ENCODE results near the gene LRRC43. TPM values are rescaled to one million over a fixed set of nuclear protein-coding genes. Genes with fewer than 3 reads are reported as not detected.
"Not testable (repeated sequence)": the region's sequence is repeated elsewhere in the genome, so short reads cannot be mapped to it uniquely, and the experiment has no call there.

LRRC43 gene
- total RNA-seq, 1 experiment from 2014 or later, result not detected

DNA sequence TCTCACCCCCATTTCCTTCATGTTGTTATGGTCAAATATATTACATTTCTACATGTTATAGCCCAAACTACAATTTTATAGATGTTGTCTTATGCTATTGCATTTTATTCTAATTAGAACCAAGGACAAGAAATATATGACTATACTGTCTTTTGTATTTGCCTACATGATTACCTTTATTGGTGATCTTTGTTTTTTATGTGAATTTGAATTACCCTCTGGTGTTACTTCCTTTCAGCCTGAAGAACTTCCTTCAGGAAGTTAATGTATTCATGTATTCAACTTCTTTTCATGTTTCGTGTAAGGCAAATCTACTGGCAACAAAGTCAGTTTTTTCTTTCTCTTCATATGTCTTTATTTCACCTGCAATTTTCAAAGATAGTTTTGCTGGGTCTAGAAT, 11.9 kb downstream of the LRRC43 start:
- Histone ChIP-seq H3K4me3 (ENCODE audit: low read length) (no peak overlapping the region), H3K9ac (ENCODE audit: low read length) (no peak overlapping the region), H3K4me2 (ENCODE audit: low read depth, low read length, poor library complexity, severe bottlenecking) (no peak overlapping the region), H3K27ac (ENCODE audit: low read length) (no peak overlapping the region), H3K4me1 (ENCODE audit: low read length) (peaks cover 20% of the 10 kb centered on the region), H2AFZ (ENCODE audit: low read length) (no peak overlapping the region), H3K79me2 (ENCODE audit: low read length) (no peaks in the 10 kb centered on the region), H4K20me1 (ENCODE audit: insufficient read depth, low read depth, low read length) (no peaks in the 10 kb centered on the region), H3K36me3 (ENCODE audit: insufficient read depth, low read length) (no peaks in the 10 kb centered on the region), H3K9me2 (replicated peaks; ENCODE audit: insufficient read depth, low read length) (no peaks in the 10 kb centered on the region), H3K27me3 (ENCODE audit: low read length) (no peaks in the 10 kb centered on the region), H3K9me3 (ENCODE audit: low read length) (no peaks in the 10 kb centered on the region; the same call in 1 of the 2 replicates)
- no peak for DNase-seq

DNA sequence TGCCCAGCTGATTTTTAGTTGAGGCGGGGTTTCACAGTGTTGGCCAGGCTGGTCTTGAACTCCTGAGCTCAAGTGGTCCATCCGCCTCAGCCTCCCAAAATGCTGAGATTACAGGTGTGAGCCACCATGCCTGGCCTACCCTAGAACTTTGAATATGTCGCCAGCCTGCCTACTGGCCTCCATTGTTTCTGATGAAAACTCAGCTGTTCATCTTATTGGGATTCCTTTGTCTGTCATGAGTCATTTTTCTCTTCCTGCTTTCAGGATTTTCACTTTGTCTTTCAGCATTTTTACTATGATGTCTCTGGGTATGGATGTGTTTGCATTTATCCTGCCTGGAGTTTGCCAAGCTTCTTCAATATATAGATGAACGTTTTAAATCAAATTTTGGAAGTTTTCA, 12.5 kb downstream of the LRRC43 start:
- Histone ChIP-seq H3K27ac (ENCODE audit: low read length) (no peak overlapping the region), H3K9me3 (ENCODE audit: low read length) (no peaks in the 10 kb centered on the region; the same call in 1 of the 2 replicates), H3K4me1 (ENCODE audit: low read length) (peaks cover 20% of the 10 kb centered on the region), H3K36me3 (ENCODE audit: insufficient read depth, low read length) (no peaks in the 10 kb centered on the region), H3K9me2 (replicated peaks; ENCODE audit: insufficient read depth, low read length) (no peaks in the 10 kb centered on the region), H3K27me3 (ENCODE audit: low read length) (no peaks in the 10 kb centered on the region), H4K20me1 (ENCODE audit: insufficient read depth, low read depth, low read length) (no peaks in the 10 kb centered on the region), H3K9ac (ENCODE audit: low read length) (no peak overlapping the region), H3K4me2 (ENCODE audit: low read depth, low read length, poor library complexity, severe bottlenecking) (no peak overlapping the region), H3K4me3 (ENCODE audit: low read length) (no peak overlapping the region), H2AFZ (ENCODE audit: low read length) (no peak overlapping the region), H3K79me2 (ENCODE audit: low read length) (no peaks in the 10 kb centered on the region)
- no peak for DNase-seq

DNA sequence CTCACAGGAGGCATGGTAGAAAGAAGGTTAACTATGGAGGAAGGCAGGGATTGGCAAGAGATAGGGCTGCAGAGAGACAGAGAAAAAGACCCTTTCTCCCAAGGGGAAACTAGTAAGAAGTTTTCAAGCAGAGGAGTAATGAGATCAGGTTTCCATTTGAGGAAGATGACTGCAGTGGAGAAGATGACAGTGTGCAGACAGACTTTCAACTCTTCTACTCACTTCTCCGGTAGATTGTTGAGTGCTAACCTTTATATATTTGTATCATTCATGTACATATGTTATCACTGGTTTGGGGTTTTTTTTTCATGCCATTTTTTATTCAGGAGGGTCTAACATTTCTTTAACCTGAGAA, 14.7 kb downstream of the LRRC43 start:
- H4K20me1 ChIP-seq (ENCODE audit: insufficient read depth, low read depth, low read length), result no peaks in the 10 kb centered on the region
- H3K4me3 ChIP-seq (ENCODE audit: low read length), result peak overlapping the region; percentile 58
- H3K27me3 ChIP-seq (ENCODE audit: low read length), result no peaks in the 10 kb centered on the region
- H3K4me1 ChIP-seq (ENCODE audit: low read length), result peaks cover 20% of the 10 kb centered on the region
- H3K36me3 ChIP-seq (ENCODE audit: insufficient read depth, low read length), result no peaks in the 10 kb centered on the region
- peak overlapping the region; percentile 86 for H3K4me2 ChIP-seq (ENCODE audit: low read depth, low read length, poor library complexity, severe bottlenecking)
- no peaks in the 10 kb centered on the region; the same call in 1 of the 2 replicates for H3K9me3 ChIP-seq (ENCODE audit: low read length)
- H3K27ac ChIP-seq (ENCODE audit: low read length), result peak overlapping the region; percentile 80
- DNase-seq, result no peak
- H2AFZ ChIP-seq (ENCODE audit: low read length), result peak overlapping the region; percentile 98
- H3K79me2 ChIP-seq (ENCODE audit: low read length), result no peaks in the 10 kb centered on the region
- H3K9me2 ChIP-seq (replicated peaks; ENCODE audit: insufficient read depth, low read length), result no peaks in the 10 kb centered on the region
- peak overlapping the region; percentile 59 for H3K9ac ChIP-seq (ENCODE audit: low read length)

DNA sequence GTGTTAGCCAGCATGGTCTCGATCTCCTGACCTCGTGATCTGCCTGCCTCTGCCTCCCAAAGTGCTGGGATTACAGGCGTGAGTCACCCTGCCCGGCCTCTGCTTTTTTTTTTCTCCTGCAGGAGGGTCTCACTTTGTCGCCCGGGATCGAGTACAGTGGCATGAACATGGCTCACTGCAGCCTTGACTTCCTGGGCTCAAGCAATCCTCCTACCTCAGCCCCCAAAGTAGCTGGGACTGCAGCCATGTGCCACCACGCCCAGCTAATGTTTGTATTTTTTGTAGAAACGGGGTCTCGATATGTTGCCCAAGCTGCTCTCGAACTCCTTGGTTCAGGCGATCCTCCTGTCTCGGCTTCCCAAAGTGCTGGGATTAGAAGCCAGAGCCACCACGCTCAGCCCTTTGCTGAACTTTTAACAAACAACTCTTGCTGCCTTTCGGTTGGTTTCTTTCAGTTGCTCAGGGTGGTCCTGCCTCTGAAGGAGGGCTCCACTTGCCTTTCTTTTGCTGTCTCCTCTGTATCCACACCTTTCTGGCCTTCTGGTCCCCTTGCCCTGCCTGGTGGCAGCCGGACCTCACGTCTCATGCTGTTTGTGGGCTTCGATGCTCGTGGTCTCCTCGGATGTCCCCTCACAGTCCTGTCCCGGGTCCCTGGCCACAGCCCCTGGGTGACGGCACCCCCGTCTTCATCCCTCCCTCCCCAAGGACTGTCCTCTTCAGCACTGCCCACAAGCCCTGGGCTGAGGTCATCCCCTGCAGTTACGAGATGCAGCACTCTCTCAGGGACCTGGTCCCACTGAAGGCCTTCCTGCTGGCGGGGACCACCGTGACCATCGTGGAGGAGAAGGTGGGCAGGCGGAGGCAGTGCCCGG, 16.8 kb downstream of the LRRC43 start:
- H4K20me1 ChIP-seq (ENCODE audit: insufficient read depth, low read depth, low read length), result no peaks in the 10 kb centered on the region
- H2AFZ ChIP-seq (ENCODE audit: low read length), result no peak overlapping the region
- H3K27ac ChIP-seq (ENCODE audit: low read length), result no peak overlapping the region
- H3K27me3 ChIP-seq (ENCODE audit: low read length), result no peaks in the 10 kb centered on the region
- no peak overlapping the region for H3K9ac ChIP-seq (ENCODE audit: low read length)
- H3K4me3 ChIP-seq (ENCODE audit: low read length), result no peak overlapping the region
- peaks cover 26% of the 10 kb centered on the region for H3K4me1 ChIP-seq (ENCODE audit: low read length)
- H3K36me3 ChIP-seq (ENCODE audit: insufficient read depth, low read length), result no peaks in the 10 kb centered on the region
- H3K79me2 ChIP-seq (ENCODE audit: low read length), result no peaks in the 10 kb centered on the region
- H3K4me2 ChIP-seq (ENCODE audit: low read depth, low read length, poor library complexity, severe bottlenecking), result no peak overlapping the region
- H3K9me3 ChIP-seq (ENCODE audit: low read length), result no peaks in the 10 kb centered on the region; the same call in 1 of the 2 replicates
- no peaks in the 10 kb centered on the region for H3K9me2 ChIP-seq (replicated peaks; ENCODE audit: insufficient read depth, low read length)
- no peak for DNase-seq

DNA sequence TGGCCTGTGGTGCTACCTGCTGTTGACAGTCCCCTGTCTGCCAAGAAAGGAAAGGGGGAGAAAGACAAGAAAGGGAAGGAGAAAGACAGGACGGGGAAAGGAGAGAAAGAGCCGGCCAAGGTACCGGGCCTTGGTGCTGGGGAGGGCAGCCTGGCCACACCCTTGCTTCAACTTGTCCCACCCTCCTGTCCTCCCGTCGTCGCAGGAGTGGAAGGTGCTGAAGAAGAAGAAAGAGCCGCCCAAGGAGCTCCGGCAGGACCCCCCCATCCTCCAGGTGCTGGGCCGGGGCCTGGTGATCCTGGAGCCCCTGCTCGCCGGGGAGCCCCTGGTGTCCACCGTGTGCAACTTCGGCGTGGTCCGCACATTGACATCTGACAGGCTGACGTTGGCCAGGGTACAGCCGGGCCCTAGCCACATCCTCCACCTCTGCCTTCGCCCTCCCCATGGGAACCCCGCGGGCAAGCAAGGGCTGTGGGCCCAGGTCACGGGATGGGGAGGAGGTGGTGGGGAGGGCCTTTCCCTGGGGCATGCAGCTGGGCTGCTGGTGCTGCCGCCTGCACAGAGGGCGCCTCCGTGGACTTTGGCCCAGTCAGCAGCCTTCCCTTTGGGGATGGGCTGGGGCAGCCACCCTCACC, 17.7 kb downstream of the LRRC43 start:
- no peaks in the 10 kb centered on the region for H3K27me3 ChIP-seq (ENCODE audit: low read length)
- H3K9me3 ChIP-seq (ENCODE audit: low read length), result no peaks in the 10 kb centered on the region
- H2AFZ ChIP-seq (ENCODE audit: low read length), result no peak overlapping the region
- H3K4me2 ChIP-seq (ENCODE audit: low read depth, low read length, poor library complexity, severe bottlenecking), result no peak overlapping the region
- no peak for DNase-seq
- no peaks in the 10 kb centered on the region for H3K79me2 ChIP-seq (ENCODE audit: low read length)
- peaks cover 26% of the 10 kb centered on the region for H3K4me1 ChIP-seq (ENCODE audit: low read length)
- no peak overlapping the region for H3K4me3 ChIP-seq (ENCODE audit: low read length)
- H3K9me2 ChIP-seq (replicated peaks; ENCODE audit: insufficient read depth, low read length), result no peaks in the 10 kb centered on the region
- H3K36me3 ChIP-seq (ENCODE audit: insufficient read depth, low read length), result no peaks in the 10 kb centered on the region
- no peak overlapping the region for H3K27ac ChIP-seq (ENCODE audit: low read length)
- H3K9ac ChIP-seq (ENCODE audit: low read length), result no peak overlapping the region
- peaks cover 6% of the 10 kb centered on the region; the same call in 1 of the 2 replicates for H4K20me1 ChIP-seq (ENCODE audit: insufficient read depth, low read depth, low read length)

DNA sequence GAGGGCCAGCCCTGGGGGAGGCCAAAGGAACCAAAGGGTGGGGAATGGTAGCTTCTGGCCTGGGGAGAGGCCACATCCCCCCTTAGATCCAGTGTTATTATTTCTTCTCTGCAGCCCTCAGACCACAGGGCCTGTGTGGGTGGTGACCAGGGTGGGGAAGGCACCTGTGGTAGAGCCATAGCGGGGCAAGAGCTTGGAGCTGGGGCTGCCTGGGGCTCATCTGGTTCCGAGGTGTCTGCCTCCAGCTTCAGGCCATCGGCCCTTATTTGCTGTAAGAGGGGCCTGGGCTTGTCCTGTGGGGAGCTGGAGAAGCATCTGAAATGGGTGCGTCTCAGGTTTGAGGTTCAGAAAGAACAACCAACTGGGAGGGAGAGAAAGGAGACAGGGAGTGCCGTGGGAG, 18.5 kb downstream of the LRRC43 start:
- Histone ChIP-seq H3K9me2 (replicated peaks; ENCODE audit: insufficient read depth, low read length) (no peaks in the 10 kb centered on the region), H3K9ac (ENCODE audit: low read length) (no peak overlapping the region), H3K27ac (ENCODE audit: low read length) (no peak overlapping the region), H3K27me3 (ENCODE audit: low read length) (no peaks in the 10 kb centered on the region), H4K20me1 (ENCODE audit: insufficient read depth, low read depth, low read length) (peaks cover 8% of the 10 kb centered on the region; the same call in 1 of the 2 replicates), H2AFZ (ENCODE audit: low read length) (no peak overlapping the region), H3K79me2 (ENCODE audit: low read length) (no peaks in the 10 kb centered on the region), H3K4me2 (ENCODE audit: low read depth, low read length, poor library complexity, severe bottlenecking) (no peak overlapping the region), H3K36me3 (ENCODE audit: insufficient read depth, low read length) (no peaks in the 10 kb centered on the region), H3K9me3 (ENCODE audit: low read length) (no peaks in the 10 kb centered on the region), H3K4me3 (ENCODE audit: low read length) (no peak overlapping the region), H3K4me1 (ENCODE audit: low read length) (peaks cover 26% of the 10 kb centered on the region)
- DNase-seq, result no peak

DNA sequence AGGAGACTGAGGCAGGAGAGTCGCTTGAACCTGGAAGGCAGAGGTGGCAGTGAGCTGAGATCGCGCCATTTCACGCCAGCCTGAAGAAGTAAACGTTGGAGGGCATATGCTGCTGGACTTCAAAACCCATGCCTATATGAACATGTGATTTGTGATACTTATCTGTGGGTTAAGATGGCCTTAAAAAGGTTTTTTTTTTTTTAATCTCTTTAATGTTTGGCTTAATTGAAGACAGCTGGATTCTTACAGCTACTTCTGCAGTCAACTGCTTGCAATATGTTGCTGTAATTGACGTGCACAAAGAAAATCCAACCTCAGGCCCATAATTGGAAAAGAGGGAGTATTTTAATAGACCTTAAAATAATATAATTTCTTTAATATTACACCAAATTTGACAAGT, 19.1 kb downstream of the LRRC43 start:
- Histone ChIP-seq H3K4me1 (ENCODE audit: low read length) (peaks cover 19% of the 10 kb centered on the region), H3K79me2 (ENCODE audit: low read length) (no peaks in the 10 kb centered on the region), H3K27ac (ENCODE audit: low read length) (no peak overlapping the region), H3K27me3 (ENCODE audit: low read length) (no peaks in the 10 kb centered on the region), H3K9me2 (replicated peaks; ENCODE audit: insufficient read depth, low read length) (no peaks in the 10 kb centered on the region), H3K36me3 (ENCODE audit: insufficient read depth, low read length) (no peaks in the 10 kb centered on the region; the same call in 1 of the 2 replicates), H3K4me3 (ENCODE audit: low read length) (no peak overlapping the region), H4K20me1 (ENCODE audit: insufficient read depth, low read depth, low read length) (peaks cover 8% of the 10 kb centered on the region; the same call in 1 of the 2 replicates), H3K4me2 (ENCODE audit: low read depth, low read length, poor library complexity, severe bottlenecking) (no peak overlapping the region), H2AFZ (ENCODE audit: low read length) (no peak overlapping the region), H3K9me3 (ENCODE audit: low read length) (no peaks in the 10 kb centered on the region), H3K9ac (ENCODE audit: low read length) (no peak overlapping the region)
- DNase-seq, result no peak

DNA sequence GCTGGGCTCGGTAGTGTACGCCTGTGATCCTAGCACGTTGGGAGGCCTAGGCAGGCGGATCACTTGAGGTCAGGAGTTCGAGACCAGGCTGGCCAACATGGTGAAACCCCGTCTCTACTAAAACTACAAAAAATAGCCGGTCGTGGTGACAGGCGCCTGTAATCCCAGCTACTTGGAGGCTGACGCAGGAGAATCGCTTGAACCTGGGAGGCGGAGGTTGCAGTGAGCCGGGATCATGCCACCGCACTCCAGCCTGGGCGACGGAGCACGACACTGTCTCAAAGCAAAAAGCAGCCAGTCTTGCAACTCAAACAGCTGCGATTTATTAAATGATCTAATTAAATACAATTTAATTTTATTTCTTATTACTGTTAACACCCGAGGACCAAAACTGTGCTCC, 19.9 kb downstream of the LRRC43 start:
- not testable (repeated sequence) for H3K27ac ChIP-seq (ENCODE audit: low read length); H2AFZ ChIP-seq (ENCODE audit: low read length); H3K36me3 ChIP-seq (ENCODE audit: insufficient read depth, low read length); H4K20me1 ChIP-seq (ENCODE audit: insufficient read depth, low read depth, low read length); H3K79me2 ChIP-seq (ENCODE audit: low read length); H3K9me3 ChIP-seq (ENCODE audit: low read length); H3K27me3 ChIP-seq (ENCODE audit: low read length); DNase-seq; H3K9me2 ChIP-seq (replicated peaks; ENCODE audit: insufficient read depth, low read length)
- Histone ChIP-seq H3K4me1 (ENCODE audit: low read length) (peaks cover 11% of the 10 kb centered on the region), H3K4me3 (ENCODE audit: low read length) (peak overlapping the region; percentile 56; the same call in 1 of the 2 replicates), H3K9ac (ENCODE audit: low read length) (peak overlapping the region; percentile 48; the same call in 1 of the 2 replicates), H3K4me2 (ENCODE audit: low read depth, low read length, poor library complexity, severe bottlenecking) (peak overlapping the region; percentile 58)
